Testis (tissue), 2 donors: Measurements from ENCODE around the gene TECR.

Experiments used
- CTCF ChIP-seq, 3 experiments: fragments of 450-650 bp in 2 of 3; fragments of 200-600 bp in 1 of 3; sonication (generic) in 1 of 3; IDR thresholded peaks; one replicate each; pipeline ENCODE4 v1.5.1; 2016 to 2019; ENCODE audit warnings: antibody characterized with exemption in 3 of 3, mild to moderate bottlenecking in 2 of 3, moderate library complexity in 1 of 3
- POLR2A ChIP-seq: fragments of 450-650 bp; IDR thresholded peaks from one replicate; pipeline ENCODE4 v1.6.1; 2017; ENCODE audit warnings: antibody characterized with exemption, mild to moderate bottlenecking, moderate library complexity

- no peak for TF ChIP-seq CTCF (IDR thresholded peaks at IDR 0.05)
- TF ChIP-seq POLR2A, result no peak
Observed at GRCh38 chr19:14519245-14519859, 10.0 kb upstream of the TECR start.
